ENCODE measurements around the gene GPC6. TPM values are rescaled to one million over a fixed set of nuclear protein-coding genes. Genes with fewer than 3 reads are reported as not detected.

Gene GPC6
- total and polyA plus RNA-seq, 2 donors (not counting 3 experiments of a cell fraction or from before 2014, with no cell fraction given): 0.01 TPM; not detected in 1

GRCh38 chr13:94210816-94211215 lies 984.2 kb downstream of the GPC6 start:
- TF ChIP-seq POLR2AphosphoS5 (IDR thresholded peaks at IDR 0.05; ENCODE audit: insufficient read depth, low read depth, low read length): no peak
- TF ChIP-seq POLR2A (IDR thresholded peaks at IDR 0.05; ENCODE audit: low read depth, low read length): no peak
- no peak for TF ChIP-seq MAX (IDR thresholded peaks at IDR 0.05; ENCODE audit: insufficient read depth, insufficient read length)
- no peak for TF ChIP-seq CTCF (IDR thresholded peaks at IDR 0.05; ENCODE audit: extremely low read depth in 1 of 2, insufficient read depth in 1 of 2, low read depth in 1 of 2, low read length in 2 of 2)
- no peak for TF ChIP-seq MYC (IDR thresholded peaks at IDR 0.05; ENCODE audit: low read depth, low read length)
- no peak for TF ChIP-seq FOS (IDR thresholded peaks at IDR 0.05; ENCODE audit: borderline replicate concordance, insufficient read depth, low read length)
- no peak for TF ChIP-seq JUN (IDR thresholded peaks at IDR 0.05; ENCODE audit: borderline replicate concordance, insufficient read depth, insufficient read length, low read depth)
- no peak for TF ChIP-seq GATA2 (IDR thresholded peaks at IDR 0.05; ENCODE audit: insufficient read depth, insufficient read length, low read depth, low read length)
- TF ChIP-seq EZH2 (IDR thresholded peaks at IDR 0.05; ENCODE audit: borderline replicate concordance, low read depth, low read length, severe bottlenecking): no peak
- intact Hi-C loops (cut with micrococcal nuclease) (no loop called here), dilution Hi-C loops (cut with MboI; ENCODE audit: extremely low pct_ligation_motif_present, low sequenced_read_pairs) (no loop called here)
- no peak overlapping the region for H2AFZ ChIP-seq (ENCODE audit: low read depth, low read length)
- no peak overlapping the region for H3K27ac ChIP-seq (ENCODE audit: insufficient read depth, low read depth, low read length)
- FAIRE-seq: no peak
- no peaks in the 10 kb centered on the region for H3K9me1 ChIP-seq (replicated peaks; ENCODE audit: control insufficient read depth, extremely low read depth, insufficient read depth, low read length)
- ChIA-PET POLR2A (no interaction called here), CTCF (no interaction called here)
- BruUV-seq (replicated peaks): no TSS peak
- no peaks in the 10 kb centered on the region for H3K36me3 ChIP-seq (ENCODE audit: control insufficient read depth in 2 of 2, extremely low read depth in 1 of 2, insufficient read depth in 2 of 2, low read length in 2 of 2)
- DNase-seq (ENCODE audit: low read depth, low spot score): no peak
- no peaks in the 10 kb centered on the region for H4K20me1 ChIP-seq (replicated peaks; ENCODE audit: control insufficient read depth, extremely low read depth, insufficient read depth, low read length)
- no peaks in the 10 kb centered on the region for H3K27me3 ChIP-seq (ENCODE audit: control insufficient read depth in 2 of 2, insufficient read depth in 2 of 2, low read length in 2 of 2)
- no peaks in the 10 kb centered on the region for H3K9me3 ChIP-seq (replicated peaks; ENCODE audit: control insufficient read depth, insufficient read depth, low read length)
- no peak overlapping the region for H3K4me2 ChIP-seq (ENCODE audit: insufficient read depth, low read length)
- no peaks in the 10 kb centered on the region for H3K79me2 ChIP-seq (ENCODE audit: control insufficient read depth, insufficient read depth, low read length)
- H3K4me3 ChIP-seq (replicated peaks in 1 of 3; ENCODE audit: insufficient read depth in 1 of 3, low read depth in 1 of 3, low read length in 3 of 3): no peak overlapping the region
- H3K9ac ChIP-seq (replicated peaks; ENCODE audit: extremely low read depth, insufficient read depth, low read length): no peak overlapping the region
- H3K4me1 ChIP-seq (ENCODE audit: control insufficient read depth, extremely low read depth, insufficient read depth, low read length): no peaks in the 10 kb centered on the region

Measured in endothelial cell of umbilical vein (primary cell).